ENCODE data around the gene CCDC187. TPM values are rescaled to one million over a fixed set of nuclear protein-coding genes. Genes with fewer than 3 reads are reported as not detected.

Gene CCDC187
- total and polyA plus RNA-seq, 3 donors from 2014 or later: 13.8 to 61.5 (median 33.4) TPM

GRCh38 chr9:136349546-136349945 lies 45.7 kb upstream of the CCDC187 start:
- WGBS, 2 donors: 93 to 94% methylated on average over 15 to 23 of the region's 24 CpGs
- Histone ChIP-seq H3K4me3 (no peak overlapping the region), H3K27ac (no peak overlapping the region), H3K27me3 (no peaks in the 10 kb centered on the region), H3K9me3 (no peaks in the 10 kb centered on the region), H3K36me3 (ENCODE audit: low read depth, missing control alignments) (no peaks in the 10 kb centered on the region), H3K4me1 (peaks cover 32% of the 10 kb centered on the region)
- TF ChIP-seq CTCF (IDR thresholded peaks at IDR 0.05): no peak
- intact Hi-C loops (cut with DNase I; ENCODE audit: low total_unique reads): no loop called here
- no peak for DNase-seq

DNA sequence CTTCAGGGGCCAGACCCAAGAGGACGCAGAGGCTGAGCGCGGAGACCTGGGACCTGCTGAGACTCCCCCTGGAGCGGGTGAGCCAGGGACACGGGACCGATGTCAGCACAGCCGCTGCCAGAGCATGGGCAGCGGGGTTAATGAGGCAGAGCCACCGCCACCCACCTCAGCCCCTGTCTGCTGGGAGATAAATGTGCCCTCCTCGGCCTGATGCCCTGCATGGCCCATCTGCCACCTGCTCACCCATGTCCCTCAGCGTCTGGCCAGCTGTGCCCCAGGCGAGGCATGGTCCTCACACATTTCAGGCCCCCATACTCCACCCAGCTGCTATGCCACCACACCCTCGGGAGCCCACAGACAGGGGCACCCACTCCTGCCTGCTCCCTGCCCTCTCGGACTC lies 44.8 kb upstream of the CCDC187 start:
- DNase-seq: no peak
- intact Hi-C loops (cut with DNase I; ENCODE audit: low total_unique reads): no loop called here
- Histone ChIP-seq H3K9me3 (no peaks in the 10 kb centered on the region), H3K27ac (no peak overlapping the region), H3K4me3 (no peak overlapping the region), H3K4me1 (peaks cover 26% of the 10 kb centered on the region), H3K27me3 (no peaks in the 10 kb centered on the region), H3K36me3 (ENCODE audit: low read depth, missing control alignments) (no peaks in the 10 kb centered on the region)
- no peak for TF ChIP-seq POLR2A (IDR thresholded peaks at IDR 0.05)
- no peak for TF ChIP-seq CTCF (IDR thresholded peaks at IDR 0.05)
- WGBS, 2 donors: 90 to 96% methylated on average over 2 to 13 of the region's 14 CpGs

DNA sequence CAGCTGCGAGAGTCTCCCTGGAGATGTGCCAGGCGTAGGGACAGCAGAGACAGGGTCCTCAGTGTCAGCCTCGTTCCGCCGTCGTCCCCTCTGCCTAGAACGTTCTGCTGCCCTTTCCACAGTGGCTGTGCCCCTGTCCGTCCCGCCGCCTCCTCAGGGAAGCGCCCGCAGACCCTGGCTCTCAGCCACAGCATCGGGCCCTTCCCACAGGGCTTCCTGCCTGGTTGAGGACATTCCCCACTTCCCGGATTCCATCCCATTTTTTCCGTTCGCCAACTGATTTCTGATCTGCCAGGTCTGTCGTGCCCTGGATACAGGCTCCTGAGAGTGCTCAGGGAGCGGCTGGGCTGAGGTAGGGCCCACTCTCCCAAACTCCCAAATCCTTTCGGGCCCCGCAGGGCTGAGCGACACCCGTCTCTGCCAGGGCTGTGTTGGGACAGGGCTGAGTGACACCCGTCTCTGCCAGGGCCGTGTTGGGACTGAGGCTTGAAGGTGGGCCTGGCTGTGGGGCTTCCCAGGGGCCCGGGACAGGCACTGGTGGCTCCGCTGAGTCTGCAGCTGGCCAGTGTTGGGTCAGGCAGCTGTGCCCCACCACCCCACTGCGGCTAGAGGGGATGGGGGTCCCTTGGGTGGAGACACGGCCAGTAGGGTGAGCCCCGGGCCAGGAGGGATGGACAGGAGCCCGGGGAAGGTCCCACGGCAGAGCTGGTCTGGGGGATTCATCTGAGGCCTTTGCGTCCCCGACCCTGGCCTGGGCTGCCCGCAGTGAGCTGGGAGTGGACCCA lies 43.8 kb upstream of the CCDC187 start:
- no peaks in the 10 kb centered on the region for H3K9me3 ChIP-seq
- 85 to 89% methylated on average over 28 to 34 of the region's 34 CpGs for WGBS, 2 donors
- H3K27ac ChIP-seq: no peak overlapping the region
- DNase-seq: no peak
- no peaks in the 10 kb centered on the region for H3K36me3 ChIP-seq (ENCODE audit: low read depth, missing control alignments)
- no peak for TF ChIP-seq CTCF (IDR thresholded peaks at IDR 0.05)
- H3K27me3 ChIP-seq: no peaks in the 10 kb centered on the region
- intact Hi-C loops (cut with DNase I; ENCODE audit: low total_unique reads): no loop called here
- peaks cover 26% of the 10 kb centered on the region for H3K4me1 ChIP-seq
- H3K4me3 ChIP-seq: no peak overlapping the region

DNA sequence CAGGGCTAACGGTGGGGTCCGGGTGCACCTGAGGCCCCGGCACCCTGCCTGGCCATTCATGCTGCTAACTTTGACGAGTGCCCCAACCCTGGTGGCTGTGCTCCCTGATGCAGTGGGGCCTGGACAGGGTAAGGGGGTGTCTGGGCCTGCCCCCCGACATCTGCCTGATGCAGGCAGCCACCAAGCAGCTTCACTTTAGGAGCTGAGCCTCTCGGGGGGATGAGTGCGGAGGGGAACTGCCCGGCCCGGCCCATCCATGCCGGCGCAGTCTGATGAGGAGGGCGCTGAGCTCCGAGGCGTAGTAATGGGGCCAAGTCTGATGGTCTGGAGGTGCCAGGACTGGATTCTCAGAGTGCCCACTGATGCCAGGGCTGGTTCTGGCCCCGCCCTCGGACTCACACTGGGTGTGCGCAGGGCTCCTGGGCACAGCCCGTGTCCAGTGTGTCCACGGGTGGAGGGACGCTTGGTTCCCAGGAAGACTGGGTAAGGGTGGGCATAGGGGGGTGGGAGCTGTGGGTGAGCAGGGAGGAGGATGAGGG lies 43.1 kb upstream of the CCDC187 start:
- H3K27me3 ChIP-seq: no peaks in the 10 kb centered on the region
- no peak for DNase-seq
- H3K4me3 ChIP-seq: no peak overlapping the region
- H3K9me3 ChIP-seq: no peaks in the 10 kb centered on the region
- H3K36me3 ChIP-seq (ENCODE audit: low read depth, missing control alignments): no peaks in the 10 kb centered on the region
- peaks cover 33% of the 10 kb centered on the region for H3K4me1 ChIP-seq
- H3K27ac ChIP-seq: peak overlapping the region in 1 of 2 donors; percentile 29
- intact Hi-C loops (cut with DNase I; ENCODE audit: low total_unique reads): no loop called here
- no peak for TF ChIP-seq CTCF (IDR thresholded peaks at IDR 0.05)
- TF ChIP-seq POLR2A (IDR thresholded peaks at IDR 0.05): no peak
- WGBS, 2 donors: 90 to 100% methylated on average over 2 to 20 of the region's 20 CpGs

DNA sequence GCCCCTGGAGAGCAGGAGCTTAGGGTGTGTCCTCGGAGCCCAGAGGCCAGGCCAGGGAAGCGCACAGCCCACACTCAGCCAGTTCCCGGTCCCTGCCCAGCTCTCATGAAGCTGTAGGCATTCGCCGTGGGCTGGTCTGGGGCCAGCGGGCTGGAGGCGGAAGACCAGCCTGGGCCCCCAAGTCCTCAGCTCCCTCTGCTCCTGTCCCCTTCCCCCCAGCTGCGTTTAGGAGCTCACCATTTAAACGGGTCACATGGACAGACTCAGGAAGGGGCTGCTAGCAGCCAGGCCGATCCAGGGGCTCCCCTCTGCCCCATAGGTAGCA lies 42.2 kb upstream of the CCDC187 start:
- 58 to 70% methylated on average over 8 of the region's 10 CpGs for WGBS, 2 donors
- peak overlapping the region; percentile 25 to 29 for H3K27ac ChIP-seq
- DNase-seq: no peak
- H3K9me3 ChIP-seq: no peaks in the 10 kb centered on the region
- intact Hi-C loops (cut with DNase I; ENCODE audit: low total_unique reads): no loop called here
- no peaks in the 10 kb centered on the region for H3K36me3 ChIP-seq (ENCODE audit: low read depth, missing control alignments)
- H3K27me3 ChIP-seq: no peaks in the 10 kb centered on the region
- TF ChIP-seq POLR2A (IDR thresholded peaks at IDR 0.05): no peak
- peak in 1 of 3 experiments; percentile 7 for TF ChIP-seq CTCF (IDR thresholded peaks at IDR 0.05)
- no peak overlapping the region for H3K4me3 ChIP-seq
- peaks cover 41% of the 10 kb centered on the region for H3K4me1 ChIP-seq
